Adrenal gland (tissue), 5 donors: ENCODE data around the gene TPSB2.

ENCODE experiments used
- CTCF ChIP-seq, 6 experiments: fragments of 450-650 bp in 4 of 6; fragments of 200-600 bp in 2 of 6; sonication (generic) in 1 of 6; IDR thresholded peaks; 1 replicate in 5 of 6; 2 replicates in 1 of 6; pipeline versions ENCODE4 v1.5.1 to v1.8.0; 2016 to 2021; ENCODE audit warnings: antibody characterized with exemption in 6 of 6, mild to moderate bottlenecking in 2 of 6, moderate library complexity in 1 of 6
- POLR2A ChIP-seq, 2 donors: fragments of 450-650 bp; IDR thresholded peaks; one replicate each; pipeline ENCODE4 v1.6.1; 2017; ENCODE audit warnings: antibody characterized with exemption in 2 of 2, mild to moderate bottlenecking in 2 of 2, moderate library complexity in 1 of 2
- donor health status: DM: no; HTN: no; CAD: no.

DNA sequence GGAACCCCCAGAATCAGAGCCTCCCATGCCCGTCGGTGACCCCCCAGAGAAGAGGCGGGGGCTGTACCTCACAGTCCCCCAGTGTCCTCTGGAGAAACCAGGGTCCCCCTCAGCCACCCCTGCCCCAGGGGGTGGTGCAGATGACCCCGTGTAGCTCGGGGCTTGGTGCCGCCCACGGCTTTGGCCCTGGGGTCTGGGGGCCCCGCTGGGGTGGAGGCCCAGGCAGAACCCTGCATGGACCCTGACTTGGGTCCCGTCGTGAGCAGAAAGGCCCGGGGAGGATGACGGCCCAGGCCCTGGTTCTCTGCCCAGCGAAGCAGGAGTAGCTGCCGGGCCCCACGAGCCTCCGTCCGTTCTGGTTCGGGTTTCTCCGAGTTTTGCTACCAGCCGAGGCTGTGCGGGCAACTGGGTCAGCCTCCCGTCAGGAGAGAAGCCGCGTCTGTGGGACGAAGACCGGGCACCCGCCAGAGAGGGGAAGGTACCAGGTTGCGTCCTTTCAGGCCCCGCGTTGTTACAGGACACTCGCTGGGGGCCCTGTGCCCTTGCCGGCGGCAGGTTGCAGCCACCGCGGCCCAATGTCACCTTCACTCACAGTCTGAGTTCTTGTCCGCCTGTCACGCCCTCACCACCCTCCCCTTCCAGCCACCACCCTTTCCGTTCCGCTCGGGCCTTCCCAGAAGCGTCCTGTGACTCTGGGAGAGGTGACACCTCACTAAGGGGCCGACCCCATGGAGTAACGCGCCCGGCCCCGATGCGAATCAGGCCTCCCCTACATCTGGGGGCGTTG lies 8.9 kb downstream of the TPSB2 start:
- TF ChIP-seq CTCF (IDR thresholded peaks at IDR 0.05): no peak
- no peak for TF ChIP-seq POLR2A (IDR thresholded peaks at IDR 0.05)
